Muscle of back (tissue), 13 donors: ENCODE measurements around the gene CDCA5. TPM values are rescaled to one million over a fixed set of nuclear protein-coding genes. Genes with fewer than 3 reads are reported as not detected.
A peak's percentile ranks its signal among the peaks of the same experiment; 100 is the strongest.

Source experiments
- DNase-seq, 3 donors: peaks; one replicate each; pipeline versions ENCODE4 v3.0.0 to v3.0.0-alpha.2; 2013
- long read RNA-seq, 9 donors: transcript quantifications; one replicate each; lab custom pipeline, GENCODE V29; 2026
- polyA plus RNA-seq, 10 donors: library from polyadenylated mRNA; unstranded; fragments of 120-200 nt; gene quantifications; one replicate each; pipeline ENCODE4 v1.2.1, GENCODE V29; 2013; ENCODE audit not compliant: insufficient read length in 10 of 10

The CDCA5 gene, protein sequence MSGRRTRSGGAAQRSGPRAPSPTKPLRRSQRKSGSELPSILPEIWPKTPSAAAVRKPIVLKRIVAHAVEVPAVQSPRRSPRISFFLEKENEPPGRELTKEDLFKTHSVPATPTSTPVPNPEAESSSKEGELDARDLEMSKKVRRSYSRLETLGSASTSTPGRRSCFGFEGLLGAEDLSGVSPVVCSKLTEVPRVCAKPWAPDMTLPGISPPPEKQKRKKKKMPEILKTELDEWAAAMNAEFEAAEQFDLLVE
- 10 to 100 TPM in 7 of 10 donors, 1 to 10 TPM in 3; 8.2 to 19.0 (median 10.9) TPM for polyA plus RNA-seq
- long read RNA-seq, donor 1, partial matches to known transcripts = 0 of 4 reads
- long read RNA-seq, donor 1, other reads (novel, unspliced or antisense) = 0 of 4 reads
- long read RNA-seq, donor 2, partial matches to known transcripts = 0 of 2 reads
- long read RNA-seq, donor 2, other reads (novel, unspliced or antisense) = 0 of 2 reads
- long read RNA-seq, donor 3 = 0 reads
- long read RNA-seq, donor 4, partial matches to known transcripts = 52 of 54 reads
- long read RNA-seq, donor 4, other reads (novel, unspliced or antisense) = 0 of 54 reads
- long read RNA-seq, donor 5, transcript CDCA5-201 (6 exons, 2,587 nt) = major isoform, 7 of 7 reads
- long read RNA-seq, donor 5, partial matches to known transcripts = 0 of 7 reads
- long read RNA-seq, donor 5, other reads (novel, unspliced or antisense) = 0 of 7 reads
- long read RNA-seq, donor 6, transcript CDCA5-201 (6 exons, 2,587 nt) = major isoform, 7 of 8 reads
- long read RNA-seq, donor 6, partial matches to known transcripts = 0 of 8 reads
- long read RNA-seq, donor 6, other reads (novel, unspliced or antisense) = 0 of 8 reads
- long read RNA-seq, donor 7, partial matches to known transcripts = 0 of 1 reads
- long read RNA-seq, donor 7, other reads (novel, unspliced or antisense) = 0 of 1 reads
- long read RNA-seq, donor 8, partial matches to known transcripts = 0 of 2 reads
- long read RNA-seq, donor 8, other reads (novel, unspliced or antisense) = 0 of 2 reads
- long read RNA-seq, donor 9 = 0 reads

DNA sequence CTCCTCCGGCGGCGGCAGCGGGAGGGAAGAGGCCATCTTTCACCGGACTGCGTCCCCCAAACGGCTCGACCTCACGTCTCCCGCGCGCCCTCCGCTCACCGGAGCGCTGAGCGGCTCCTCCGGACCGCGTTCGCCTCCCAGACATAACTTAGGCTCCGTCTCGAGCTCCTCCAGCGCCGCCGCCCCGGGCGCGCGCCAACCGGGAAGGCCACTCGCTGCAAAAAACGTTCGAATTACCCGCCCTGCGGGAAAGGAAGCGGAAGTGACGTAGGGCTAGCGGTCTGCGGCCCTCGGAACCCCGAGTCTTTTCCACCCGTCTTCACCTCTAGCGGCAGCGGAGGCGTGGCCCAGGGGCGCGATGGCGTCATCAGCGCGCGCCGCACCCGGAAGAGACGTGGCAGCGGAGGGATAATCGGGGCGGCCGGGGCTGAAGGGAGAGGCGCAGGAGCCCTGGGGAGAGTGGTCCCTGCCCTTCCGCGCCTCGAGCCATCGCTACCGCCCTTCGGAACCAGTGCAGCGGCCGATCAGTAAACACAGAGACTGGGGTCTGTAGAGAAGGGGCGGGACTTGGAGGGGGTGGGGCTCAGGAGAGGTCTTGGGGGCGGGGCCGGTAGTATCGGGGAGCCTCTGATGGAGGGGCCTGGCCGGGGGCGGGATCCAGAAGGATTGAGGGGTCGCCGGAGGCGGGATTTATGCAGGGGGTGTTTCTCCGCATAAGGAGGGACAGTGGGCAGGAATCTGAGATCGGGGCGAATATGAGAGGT, at the start of gene CDCA5, which contains the start of gene ZFPL1:
Gene CDCA5, minus strand, starts transcription at position 207 of the 764 bp plus-strand sequence. Its CDS starts 62 bp downstream, at position 145.
Gene ZFPL1, plus strand, starts transcription at position 389 of the 764 bp plus-strand sequence. CDS start 477 bp downstream, outside the sequence.
- peak; percentile 96 to 99 (median 96) for DNase-seq

DNA sequence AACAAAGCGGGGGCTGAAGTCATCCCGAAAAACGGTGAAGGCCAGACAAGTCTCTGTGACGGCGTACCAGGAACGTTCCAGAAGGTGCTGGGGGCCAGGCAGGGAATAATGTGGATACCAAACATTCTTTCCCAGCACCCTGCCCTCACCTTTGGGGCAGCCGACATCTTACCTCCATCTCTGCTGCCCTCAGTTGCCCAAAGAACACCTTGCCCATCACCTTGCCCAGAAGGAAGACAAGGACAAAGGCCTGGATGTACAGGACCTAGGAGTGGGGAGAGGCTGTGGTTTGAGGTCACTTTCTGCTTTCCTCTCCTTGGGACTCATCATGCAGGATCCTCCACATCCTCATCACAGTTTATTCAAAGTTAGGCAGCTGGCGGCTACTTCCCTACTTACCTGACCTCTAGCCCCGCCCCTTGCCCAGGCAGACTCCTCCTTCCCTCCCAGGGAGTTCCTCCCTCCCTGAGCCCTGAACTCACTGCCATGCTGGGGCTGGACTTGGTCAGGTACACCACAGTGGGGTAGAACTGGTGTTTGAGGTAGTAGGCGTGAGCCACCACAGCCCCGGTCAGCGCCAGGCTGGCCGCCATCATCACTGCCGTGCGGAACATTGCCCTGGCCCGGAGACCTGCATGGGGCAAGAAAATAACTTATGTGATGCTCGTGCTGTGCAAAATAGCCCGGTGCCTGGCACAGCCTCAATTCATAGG, 49.3 kb upstream of the CDCA5 start:
- peak in 1 of 3 donors; percentile 43 for DNase-seq

DNA sequence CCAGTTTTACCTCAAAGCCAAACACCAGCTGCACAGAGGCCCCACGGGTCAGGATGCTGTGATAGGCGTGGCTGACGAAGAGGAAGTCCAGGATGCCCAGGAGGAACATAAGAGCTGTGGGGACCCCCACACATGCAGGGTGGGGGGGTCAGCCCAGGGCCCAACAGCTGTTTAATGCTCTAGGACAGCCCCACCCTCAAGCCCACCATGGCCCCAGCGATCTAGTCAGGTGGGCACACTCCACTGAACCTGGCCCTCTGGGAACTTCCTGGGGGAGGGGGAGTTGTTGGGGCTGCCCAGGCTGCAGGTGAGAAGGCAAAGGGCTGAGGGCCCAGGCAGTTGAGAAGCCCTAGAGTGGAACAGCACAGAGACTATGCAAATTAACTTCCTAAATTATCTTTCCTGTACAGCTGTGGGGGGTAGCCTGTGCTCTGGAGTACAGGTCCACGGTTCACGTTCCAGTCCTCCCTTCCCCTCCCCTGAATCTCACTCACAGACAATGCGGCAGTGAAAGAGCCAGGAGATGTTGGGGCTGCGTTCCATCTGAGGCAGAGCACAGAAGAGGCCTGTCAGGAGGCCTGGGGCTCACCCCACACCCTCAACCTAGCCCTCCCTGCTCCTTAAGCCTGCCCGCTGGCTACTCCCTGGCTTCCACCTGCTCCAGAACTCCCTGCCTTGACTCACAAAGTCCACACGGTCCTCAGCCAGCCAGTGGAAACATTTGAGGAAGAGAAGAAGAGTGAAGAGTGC, 48.6 kb upstream of the CDCA5 start:
- DNase-seq = no peak

DNA sequence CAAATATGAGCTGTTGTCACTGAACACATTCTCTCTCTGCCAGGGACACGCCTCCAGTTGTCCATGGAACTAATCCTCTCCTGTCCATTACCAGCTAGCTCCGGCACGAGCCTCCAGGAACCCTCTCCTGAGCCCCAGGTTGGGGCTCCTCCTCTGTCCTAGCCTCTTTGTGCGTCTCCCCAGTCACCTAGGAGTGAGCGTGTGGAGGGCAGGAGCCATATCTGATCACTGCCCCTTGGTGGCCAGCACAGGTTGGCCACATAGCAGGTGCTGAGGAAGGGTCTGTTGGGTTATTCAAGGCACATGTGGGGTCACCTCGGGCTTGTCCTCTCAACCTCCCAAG, 48.0 kb upstream of the CDCA5 start:
- DNase-seq = no peak

- DNase-seq = no peak
These were observed 47.6 kb upstream of the CDCA5 start for GRCh38 chr11:65131417-65131776.

DNA sequence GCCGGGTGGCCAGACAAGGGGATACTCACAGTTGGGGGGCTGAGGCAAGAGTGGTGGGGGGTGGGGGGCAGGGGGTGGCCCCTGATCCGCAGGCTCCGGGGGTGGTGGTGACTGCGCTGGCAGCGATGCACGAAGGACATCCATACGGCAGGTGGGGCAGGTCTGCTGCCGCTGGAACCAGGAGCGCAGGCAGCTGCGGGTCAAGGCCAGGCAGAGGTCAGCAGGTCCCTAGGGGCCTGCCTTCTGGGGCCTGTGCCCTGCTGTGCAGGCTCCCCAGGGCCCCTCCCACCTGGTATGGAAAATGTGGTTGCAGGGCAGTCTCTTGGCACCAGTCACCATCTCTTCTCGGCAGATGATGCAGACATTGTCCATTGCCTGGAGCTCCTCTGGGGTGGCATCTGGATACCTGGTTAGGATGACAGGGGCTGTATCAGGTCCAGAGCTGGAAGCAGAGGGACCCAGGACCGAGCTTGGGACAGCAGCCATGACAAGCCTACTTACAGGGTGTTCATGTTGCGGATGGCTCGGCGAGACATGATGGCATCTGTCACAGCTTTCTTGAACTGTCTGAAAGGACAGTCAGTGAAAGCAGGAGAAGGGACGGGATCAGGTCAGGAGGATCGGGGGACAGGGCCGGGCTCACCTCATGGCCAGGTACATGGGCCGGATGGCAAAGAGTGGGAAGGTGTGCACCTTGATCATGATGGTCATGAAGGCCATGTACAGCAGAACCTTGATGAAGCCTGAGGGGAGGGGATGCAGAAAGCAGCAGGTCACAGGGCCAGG, 47.0 kb upstream of the CDCA5 start:
- DNase-seq = no peak

- no peak for DNase-seq
These were observed 46.0 kb upstream of the CDCA5 start for GRCh38 chr11:65129649-65130441.

DNA sequence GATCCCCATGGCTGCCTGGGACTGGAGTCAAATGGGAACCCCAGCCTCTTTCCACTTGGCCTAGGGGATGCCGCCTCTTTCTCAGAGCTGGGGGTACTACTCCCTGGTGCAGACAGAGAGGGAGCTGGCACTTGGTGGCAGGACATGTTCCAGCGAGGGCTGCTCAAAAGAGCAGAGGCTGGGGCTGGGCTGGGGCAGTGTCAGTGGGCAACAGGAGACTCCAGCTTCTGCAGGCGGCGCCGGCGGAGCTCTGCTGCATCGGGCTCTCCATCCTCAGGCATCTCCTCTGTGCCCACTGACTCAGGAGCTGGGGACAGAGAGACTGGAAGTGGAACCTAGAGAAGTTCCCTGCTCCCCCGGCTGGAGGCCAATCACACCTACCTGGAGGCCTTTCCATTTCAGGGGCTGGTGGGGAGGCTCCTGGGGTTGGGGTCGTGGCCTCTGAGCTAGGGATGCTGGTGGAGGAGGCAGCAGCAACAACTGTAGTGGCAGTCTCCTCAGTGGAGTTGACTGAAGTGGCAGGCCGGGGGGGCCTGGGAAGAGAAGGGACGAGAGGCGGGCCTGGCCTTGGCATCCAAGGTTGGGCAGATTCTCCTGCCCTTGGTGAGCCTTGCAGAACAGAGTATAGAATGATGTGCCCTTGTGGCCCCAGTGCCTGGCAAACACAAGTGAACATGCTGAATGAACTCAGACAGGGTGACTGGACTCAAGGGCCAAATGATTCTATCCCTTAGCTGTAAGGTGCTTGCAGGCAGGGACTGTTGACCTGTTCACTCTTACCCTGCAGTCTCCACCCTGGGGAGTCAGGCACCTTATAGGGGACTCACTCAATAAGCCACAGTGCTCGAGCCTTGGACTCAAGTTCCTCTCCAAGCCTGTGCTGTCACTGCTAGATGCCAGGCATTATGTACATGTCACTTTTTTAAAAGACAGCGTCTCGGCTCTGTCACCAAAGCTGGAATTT, 44.6 kb upstream of the CDCA5 start:
- no peak for DNase-seq

DNA sequence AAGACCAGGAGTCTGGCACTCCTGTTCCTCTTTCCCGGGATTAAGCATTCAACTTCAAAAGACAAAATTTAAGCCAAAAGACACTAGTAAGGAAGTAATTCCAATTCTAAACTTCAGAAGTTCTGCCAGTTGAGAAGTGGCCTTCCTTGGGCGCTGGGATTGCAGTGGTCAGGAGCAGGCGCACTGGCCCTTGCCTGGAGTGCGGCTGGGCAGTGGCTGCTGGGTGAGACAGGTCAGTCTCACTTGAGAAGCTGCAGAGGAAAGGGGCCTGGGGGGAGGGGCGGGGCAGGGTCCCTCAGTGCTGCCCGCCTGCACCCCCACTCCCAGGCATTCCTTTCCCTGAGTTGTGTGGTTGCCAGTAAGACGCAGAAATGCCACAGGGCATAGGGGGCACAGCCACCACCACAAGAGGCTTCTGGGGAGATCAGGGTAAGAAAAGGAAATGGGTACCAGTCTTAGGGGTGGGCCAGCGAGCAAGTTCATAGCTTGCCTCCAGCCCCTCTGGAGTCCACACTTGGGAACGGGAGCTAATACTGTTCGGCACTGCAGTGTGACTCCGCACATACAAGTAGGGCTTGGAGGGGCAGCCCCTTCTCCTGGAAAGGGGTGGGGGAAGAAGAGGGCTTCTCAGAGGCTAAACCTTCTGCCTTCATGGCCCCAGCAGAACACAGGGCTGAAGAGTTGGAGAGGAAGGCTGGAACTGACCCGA, 43.8 kb upstream of the CDCA5 start:
- no peak for DNase-seq

DNA sequence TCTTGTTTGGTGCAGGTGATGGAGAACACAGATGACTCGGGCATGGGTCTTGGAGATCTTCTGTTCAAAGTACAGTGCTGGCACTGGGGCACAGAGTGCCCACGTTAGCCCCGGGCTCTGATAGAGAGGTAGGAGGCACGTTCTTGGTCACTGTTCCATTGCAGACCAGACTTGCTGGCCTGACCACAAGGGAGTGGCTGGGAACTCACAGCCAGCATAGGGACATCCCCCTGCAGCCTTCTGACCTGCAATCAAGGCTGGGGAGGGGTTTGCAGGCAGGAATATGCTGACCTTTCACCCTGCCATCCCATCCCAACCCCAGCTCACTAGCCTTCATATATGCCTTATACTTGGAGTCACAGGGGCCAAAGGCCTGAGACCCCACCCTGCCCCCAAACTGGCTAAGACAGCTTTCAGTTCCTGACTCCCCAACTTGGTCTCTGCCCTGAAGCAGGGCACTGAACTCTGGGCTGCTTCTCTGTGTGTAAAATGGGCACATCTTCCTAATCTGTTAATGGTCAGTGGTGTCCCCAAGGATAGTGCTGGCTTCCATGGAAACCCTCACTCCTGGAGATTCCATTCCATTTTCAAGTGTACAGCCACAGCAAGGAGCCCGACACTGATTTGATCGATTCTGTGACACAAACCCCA, 42.9 kb upstream of the CDCA5 start:
- DNase-seq = no peak

- DNase-seq = no peak
These were observed 41.6 kb upstream of the CDCA5 start for GRCh38 chr11:65125197-65126056.

GRCh38 chr11:65124480-65125196, 40.8 kb upstream of the CDCA5 start:
- DNase-seq = no peak

GRCh38 chr11:65121865-65122696, 38.2 kb upstream of the CDCA5 start, which contains the start of the genes FAU and MRPL49:
Gene FAU (minus strand): TSS chr11:65122134. CDS start chr11:65121813, 321 bp downstream.
Gene MRPL49 (plus strand): TSS chr11:65122321. CDS start chr11:65122347, 26 bp downstream.
- peak; percentile 95 to 99 (median 97) for DNase-seq
